ENCODE data around the gene ZNF592.

ZNF592 gene

DNA sequence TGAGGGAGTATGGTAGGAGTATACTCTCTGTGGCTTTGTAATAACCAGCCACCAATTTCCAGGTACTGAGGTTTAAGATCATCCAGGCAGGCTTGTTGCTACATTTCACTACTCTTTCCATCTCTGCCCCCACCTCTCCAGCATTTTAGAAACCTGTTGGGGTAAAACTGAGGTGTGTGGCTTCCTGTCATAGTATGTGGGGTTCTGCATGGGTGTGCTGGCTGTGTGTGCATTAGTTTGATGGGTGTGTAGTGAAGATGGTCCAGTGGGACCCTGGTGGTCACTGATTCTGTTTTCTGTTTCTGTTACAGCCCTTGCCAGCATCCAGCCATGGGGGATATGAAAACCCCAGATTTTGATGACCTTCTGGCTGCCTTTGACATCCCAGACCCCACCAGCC lies 34.0 kb downstream of the ZNF592 start:
- DNase-seq, result no peak

DNA sequence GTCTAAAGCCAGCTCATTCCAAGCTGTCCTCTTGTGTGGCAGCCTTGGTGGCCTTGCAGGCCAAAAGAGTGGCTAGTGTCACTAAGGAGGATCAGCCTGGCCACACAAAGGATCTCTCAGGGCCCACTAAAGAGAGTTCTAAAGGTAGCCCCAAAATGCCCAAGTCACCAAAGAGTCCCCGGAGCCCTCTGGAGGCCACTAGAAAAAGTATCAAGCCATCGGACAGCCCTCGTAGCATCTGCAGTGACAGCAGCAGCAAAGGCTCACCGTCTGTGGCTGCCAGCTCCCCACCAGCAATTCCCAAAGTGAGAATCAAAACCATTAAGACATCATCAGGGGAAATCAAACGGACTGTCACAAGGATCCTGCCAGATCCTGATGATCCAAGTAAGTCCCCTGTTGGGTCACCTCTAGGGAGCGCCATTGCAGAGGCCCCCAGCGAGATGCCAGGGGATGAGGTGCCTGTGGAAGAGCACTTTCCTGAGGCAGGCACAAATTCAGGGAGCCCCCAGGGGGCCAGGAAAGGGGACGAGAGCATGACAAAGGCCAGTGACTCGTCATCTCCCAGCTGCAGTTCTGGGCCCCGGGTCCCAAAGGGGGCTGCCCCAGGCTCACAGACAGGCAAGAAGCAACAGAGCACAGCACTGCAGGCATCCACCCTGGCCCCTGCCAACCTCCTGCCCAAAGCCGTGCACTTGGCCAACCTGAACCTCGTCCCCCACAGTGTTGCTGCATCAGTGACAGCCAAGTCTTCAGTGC lies 35.3 kb downstream of the ZNF592 start:
- no peak for DNase-seq

DNA sequence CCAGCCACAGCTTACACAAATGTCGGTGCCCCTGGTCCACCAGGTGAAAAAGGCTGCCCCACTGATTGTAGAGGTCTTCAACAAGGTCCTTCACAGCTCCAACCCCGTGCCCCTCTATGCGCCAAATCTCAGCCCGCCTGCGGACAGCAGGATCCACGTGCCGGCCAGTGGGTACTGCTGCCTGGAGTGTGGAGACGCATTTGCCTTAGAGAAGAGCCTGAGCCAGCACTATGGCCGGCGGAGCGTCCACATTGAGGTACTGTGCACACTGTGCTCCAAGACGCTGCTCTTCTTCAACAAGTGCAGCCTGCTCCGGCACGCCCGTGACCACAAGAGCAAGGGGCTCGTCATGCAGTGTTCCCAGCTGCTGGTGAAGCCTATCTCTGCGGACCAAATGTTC lies 35.9 kb downstream of the ZNF592 start:
- no peak for DNase-seq

DNA sequence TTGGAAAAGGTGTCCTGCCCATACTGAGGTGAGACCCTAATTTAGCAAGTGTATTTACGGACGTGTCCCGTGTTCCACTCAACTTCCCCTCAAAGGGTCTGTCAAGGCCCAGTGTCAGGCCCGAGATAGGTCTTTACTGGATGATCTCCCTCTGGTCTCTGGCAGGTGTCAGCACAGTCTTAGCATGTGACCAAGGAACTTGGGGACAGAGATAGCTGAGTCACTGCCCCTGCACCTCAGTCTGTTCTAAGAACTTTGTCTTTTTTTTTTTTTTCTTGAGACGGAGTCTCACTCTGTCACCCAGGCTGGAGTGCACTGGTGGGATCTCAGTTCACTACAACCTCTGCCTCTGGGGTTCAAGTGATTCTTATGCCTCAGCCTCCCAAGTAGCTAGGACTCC lies 36.7 kb downstream of the ZNF592 start:
- no peak for DNase-seq

DNA sequence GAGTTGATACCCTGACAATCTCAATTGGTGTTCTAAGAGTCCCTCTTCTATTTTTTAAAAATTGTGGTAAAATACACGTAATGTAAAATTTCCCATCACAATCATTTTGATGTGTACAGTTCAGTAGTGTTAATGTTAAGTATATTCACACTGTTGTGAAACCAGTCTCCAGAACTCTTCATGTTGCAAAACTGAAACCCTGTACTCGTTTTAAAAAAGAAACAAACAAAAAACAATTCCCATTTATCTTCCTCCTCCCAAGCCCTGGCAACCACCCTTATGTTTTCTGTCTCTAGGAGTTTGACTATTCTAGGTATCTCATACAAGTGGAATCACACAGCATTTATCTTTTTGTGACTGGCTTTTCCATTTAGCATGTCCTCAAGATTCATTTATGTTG lies 40.1 kb downstream of the ZNF592 start:
- DNase-seq, result no peak

DNA sequence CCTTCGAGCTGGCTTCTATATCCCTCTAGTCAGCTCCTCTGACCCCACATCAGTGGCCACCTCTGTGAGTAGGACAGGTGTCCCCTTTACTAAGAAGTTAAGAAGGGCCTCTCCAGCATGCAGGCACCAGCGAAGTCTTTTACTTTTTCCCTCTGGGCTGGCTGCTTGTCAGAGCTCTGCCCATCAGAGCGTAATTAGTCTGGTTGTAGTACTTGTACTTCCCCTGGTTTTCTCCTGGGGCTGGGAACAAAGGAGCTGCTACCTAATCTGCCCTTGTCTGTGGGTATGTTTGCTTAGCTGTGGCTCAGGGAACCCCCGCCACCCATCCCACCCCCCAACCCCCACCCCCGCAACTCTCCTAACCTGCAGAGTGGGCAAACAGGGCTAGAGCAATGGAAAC lies 41.4 kb downstream of the ZNF592 start:
- no peak for DNase-seq

DNA sequence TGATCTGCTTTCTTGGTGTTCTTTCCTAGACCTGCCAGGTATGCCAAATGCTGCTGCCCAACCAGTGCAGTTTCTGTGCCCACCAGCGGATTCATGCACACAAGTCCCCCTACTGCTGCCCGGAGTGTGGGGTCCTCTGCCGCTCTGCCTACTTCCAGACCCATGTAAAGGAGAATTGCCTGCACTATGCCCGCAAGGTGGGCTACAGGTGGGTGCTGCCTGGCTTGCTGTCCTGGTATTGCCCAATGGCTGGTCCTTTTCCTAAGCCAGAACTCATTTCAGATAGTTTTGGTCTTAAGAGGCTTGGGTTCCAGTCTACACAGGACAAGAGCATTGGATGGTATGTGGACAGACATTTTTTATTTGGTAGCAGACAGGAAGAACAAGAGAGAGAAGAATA lies 42.3 kb downstream of the ZNF592 start:
- DNase-seq, result no peak

DNA sequence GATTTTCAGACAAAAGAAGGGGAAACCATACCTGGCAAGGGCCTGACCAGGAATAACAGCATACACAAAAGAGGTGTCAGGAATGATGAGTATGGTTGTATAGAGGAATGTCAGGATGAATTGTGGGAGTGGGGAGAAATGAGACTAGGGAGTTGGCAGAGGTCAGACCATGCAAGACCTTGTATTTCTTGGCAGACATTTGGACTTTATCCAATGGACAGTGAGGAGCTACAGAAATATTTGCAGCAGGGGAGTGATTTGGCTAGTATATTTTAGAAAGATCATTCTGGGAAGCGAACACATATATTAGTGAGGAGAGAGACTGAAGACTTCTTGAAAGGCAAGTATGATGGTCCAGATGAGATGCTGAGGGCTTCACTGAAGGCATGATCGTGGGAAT lies 43.4 kb downstream of the ZNF592 start:
- DNase-seq, result no peak

DNA sequence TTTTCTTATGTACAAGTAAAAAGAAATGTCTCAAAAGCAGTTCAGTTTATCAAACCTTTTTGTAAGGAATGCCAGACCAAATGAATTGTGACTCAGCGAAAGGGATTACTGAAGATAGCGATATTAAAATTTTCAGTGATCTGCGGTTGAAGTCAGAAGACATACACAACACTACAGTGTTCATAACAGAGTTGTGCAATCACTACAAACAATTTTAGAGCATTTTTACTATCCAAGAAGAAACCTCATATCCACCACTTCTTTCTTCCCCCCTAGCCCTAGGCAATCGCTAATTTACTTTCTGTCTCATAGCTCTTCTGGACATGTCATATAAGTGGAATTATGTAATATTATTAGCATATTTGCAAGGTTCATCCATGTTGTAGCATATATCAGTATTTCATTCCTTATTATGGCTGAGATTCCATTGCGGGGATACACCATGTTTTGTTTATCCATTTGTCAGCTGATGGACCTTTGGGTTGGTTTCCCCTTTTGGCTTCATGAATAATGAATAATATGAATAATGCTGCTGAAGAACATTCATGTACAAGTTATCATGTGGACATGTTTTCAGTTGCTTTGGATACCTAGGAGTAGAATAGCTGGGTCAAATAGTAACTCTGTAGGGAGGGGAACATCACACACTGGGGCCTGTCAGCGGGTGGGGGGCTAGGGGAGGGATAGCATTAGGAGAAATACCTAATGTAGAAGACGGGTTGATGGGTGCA lies 45.2 kb downstream of the ZNF592 start:
- DNase-seq, result no peak

DNA sequence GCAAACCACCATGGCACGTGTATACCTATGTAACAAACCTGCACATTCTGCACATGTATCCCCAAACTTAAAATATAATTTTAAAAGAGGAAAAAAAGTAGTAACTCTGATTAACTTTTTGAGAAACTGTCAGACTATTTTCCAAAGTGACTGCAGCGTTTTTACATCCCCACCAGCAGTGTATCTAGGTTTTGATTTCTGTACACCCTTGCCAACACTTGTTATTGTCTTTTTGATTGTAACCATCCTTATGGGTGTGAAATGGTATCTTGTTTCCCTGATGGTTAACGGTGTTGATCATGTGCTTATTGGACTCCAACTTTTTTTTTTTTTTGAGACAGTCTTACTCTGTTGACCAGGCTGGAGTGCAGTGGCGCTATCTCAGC lies 45.8 kb downstream of the ZNF592 start:
- DNase-seq, result no peak

DNA sequence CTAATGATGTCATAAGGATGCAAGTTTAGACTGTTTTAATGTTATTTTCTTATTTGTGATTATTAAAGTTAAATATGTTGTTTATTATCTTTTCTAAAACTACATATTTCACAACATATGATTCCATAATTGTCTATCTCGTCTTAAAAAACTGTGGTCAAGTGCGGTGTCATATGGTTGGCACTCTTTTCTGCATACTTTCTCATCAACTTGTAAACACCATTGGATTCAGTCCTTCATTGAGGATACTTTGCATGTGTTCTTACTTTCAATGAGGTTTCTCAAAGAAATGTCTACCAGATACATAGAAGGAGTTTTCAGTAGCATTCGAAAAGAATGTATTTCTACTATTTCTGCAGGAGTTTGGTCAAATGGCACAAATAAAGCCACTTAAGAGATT lies 46.8 kb downstream of the ZNF592 start:
- DNase-seq, result no peak

DNA sequence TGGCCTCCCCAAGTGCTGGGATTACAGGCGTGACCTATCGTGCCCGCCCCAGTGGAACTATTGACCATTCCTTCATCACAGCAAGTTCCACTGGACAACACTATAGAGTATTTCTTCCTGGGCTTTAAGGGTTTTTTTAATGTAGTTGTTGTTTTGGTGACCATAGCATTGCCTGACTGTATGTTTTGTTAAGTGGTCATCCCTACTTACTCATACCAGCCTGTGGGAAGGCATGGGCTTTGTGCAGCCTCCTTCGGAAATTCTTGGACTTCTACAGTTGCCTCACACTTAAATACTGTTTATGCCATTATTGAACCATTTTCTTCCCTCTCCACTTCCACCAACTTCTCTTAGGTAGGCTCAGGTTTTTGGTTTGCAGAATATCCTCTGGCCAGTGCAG lies 48.8 kb downstream of the ZNF592 start:
- DNase-seq, result no peak

DNA sequence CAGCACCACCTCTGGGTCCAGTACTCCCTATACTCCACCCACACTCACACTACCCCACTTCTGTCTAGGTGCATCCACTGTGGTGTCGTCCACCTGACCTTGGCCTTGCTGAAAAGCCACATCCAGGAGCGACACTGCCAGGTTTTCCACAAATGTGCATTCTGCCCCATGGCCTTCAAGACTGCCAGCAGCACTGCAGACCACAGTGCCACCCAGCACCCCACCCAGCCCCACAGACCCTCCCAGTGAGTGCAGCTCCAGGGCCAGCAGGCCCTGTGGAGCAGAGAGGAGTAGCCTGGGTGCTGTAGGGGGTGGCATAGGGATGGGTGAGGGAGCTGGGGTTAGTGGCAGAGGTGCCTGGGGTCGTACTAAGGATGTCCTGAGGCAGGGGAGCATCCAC lies 49.4 kb downstream of the ZNF592 start:
- DNase-seq, result no peak

DNA sequence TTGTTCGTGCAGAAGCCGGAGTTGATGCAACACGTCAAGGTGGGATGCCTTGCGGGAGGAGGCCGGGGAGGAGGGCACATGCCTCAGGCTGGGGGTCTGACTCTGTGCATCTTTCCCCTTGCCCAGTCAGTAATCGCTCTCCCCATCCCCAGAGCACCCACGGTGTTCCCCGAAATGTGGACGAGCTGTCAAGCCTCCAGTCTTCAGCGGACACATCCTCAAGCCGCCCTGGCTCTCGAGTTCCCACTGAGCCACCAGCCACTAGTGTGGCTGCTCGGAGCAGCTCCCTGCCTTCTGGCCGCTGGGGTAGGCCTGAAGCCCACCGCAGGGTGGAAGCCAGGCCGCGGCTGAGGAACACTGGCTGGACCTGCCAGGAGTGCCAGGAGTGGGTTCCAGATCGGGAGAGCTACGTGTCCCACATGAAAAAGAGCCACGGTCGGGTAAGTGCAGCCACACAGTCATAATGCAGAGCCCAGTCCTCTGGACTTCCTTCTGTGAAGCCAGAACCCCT lies 50.1 kb downstream of the ZNF592 start:
- DNase-seq, result no peak

DNA sequence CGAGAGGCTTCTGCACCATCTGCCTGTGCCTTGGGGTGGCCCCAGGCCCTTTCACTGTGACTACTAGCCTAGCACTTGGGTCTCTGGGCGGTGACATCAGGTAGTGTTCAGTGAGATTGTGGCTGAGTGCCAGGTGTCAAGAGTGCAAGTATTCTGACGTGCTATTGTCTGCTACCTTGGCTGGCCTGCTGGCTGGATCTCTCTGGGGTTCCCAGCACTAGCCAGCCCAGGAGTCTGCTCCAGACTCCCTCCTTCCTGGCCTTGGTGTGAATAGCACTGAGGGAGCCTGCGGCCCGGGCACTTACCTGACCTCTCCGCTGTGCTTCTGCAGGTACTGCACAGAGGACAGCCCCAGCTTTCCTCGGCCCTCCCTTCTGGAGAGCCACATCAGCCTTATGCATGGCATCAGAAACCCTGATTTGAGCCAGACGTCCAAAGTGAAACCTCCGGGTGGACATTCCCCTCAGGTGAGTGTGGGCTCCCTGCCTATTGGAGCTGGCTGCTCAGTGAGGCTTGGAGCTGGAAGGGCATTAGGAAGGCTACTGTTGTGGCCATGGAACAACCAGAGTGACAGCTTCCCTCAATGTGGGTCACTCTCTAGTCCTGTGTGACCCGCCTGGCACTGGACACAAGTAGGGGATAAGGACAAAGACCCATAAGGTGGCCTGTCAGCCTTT lies 51.3 kb downstream of the ZNF592 start:
- no peak for DNase-seq

DNA sequence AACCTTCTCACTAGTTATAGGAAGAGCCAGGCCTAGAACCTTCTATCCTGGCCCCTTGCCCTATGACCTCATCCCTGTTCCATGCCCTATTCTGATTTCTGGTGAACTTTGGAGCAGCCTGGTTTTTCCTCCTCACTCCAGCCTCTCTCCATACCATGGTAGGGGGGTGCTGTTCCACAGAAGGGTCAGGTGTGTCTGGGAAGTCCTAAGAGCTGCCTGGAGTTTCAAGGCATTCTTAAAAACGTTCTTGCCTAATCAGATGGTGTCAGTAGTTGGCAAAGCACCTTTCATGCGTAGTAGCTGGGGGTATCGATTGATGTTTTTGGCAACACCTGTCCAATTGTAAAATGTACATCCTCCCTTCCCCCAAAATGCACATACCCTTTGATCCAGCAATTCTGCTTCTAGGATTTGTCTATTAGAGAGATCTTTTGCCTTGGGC lies 52.0 kb downstream of the ZNF592 start:
- no peak for DNase-seq

DNA sequence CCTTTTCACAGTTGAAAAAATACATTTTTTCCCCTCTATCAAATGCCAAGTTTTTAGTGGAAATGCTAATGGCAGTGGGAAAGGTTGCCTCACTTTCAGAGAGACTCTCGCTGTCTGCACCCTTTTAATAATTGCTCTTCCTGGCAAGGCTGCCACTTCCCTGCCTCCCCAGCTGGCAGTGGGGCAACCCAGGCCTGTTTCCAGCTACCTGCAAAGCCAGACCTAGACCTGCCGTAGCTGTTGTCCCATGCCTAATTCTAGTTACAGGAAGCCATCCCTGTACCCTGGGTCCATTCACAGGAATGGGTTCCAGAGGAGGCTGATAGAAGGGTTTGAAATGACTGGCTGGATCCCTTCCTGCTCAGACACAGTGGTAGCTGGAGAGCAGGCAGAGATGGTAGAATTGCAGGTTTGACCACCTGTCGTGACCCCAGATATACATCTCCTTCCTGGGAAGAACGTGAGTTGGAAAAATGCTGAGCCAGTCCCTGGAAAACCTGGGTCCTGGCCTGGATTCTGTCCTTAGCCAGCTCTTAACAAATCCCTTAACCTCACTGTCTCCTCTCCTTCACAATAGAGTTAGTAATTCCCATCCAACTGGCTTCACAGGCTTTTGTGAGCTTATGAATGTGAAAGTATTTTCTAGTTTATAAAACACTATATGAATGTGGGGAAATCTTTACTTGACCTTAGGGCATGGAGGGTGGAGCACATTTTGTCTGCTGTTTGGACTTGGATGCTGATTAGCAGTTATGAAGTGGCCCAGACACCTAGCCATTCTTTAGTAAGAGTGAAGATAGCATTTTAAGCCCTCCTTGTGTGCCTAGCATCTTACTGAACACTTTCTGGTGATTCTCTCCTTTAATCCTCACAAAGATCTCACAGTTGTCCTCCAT lies 55.9 kb downstream of the ZNF592 start:
- no peak for DNase-seq

DNA sequence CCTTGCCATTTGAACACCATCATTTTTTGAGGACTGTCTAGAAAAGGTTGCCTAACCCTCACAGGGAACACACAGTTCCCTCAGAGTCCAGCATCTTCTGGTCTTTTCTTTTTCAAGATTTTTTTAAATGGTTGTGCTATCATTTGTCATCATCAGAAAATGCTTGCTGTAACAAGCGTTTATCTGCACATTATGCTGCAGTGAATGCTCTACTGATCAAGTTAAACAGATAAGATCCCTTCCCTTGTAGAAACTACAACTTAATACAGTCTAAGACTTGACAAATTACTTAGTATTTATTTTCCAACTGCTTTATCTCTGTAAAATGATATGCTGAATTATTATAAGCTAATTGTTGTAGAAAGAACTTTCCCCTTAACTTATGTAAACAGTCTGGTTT lies 56.8 kb downstream of the ZNF592 start:
- no peak for DNase-seq

DNA sequence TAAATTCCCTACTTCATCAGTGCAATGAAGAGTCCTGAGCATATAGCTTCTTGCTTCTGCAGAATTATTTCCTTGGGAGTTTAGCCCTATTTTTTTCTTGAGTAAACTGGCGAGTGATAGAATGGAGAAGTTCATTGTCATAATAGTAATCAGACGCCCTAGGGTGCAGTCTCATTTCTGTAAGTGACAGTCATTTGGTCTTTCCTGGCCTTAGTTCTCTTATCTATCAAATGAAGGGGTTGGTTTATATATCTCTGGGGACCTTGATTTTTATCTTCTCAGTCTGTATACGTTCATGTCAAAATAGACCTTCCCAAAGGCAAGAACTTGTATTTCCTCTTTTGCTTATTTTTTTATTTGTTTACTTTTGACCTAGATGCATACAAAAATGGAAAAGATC lies 58.8 kb downstream of the ZNF592 start:
- no peak for DNase-seq

DNA sequence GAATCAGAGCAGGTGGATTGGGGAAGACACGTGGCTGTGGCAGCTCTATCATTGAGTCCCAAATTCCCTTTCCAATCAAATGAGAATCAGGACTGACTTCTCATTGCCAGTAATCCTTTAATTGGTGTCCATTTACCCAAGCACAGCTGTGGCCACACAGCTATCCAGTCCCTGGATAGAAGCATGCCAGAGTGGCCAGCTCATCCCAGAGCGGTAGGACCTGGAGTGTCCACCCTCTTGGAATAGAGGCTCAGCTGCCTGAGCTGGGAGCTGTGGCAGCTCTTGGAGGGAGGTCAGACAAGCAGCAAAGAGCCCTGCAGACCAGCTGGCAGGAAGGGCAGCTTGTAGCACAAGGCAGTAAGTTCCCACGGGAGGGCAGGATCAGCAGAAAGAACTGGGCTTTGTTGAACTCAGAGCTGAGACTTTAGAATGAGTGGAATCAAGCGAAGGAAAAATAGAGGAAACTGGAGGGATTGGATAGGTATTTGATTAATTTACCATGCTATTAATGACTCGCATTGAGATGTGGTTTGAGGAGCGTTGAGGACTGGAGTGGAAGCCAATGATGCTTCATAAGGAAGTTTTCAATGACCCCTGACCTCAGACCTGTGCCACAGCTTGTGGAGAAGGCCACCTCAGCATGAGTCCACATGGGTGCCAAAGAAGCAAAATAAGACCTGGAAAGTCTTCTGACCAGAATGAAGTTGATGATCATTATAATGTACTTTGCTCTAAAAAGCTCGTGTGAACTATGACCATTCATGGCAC lies 61.9 kb downstream of the ZNF592 start:
- DNase-seq, result no peak

DNA sequence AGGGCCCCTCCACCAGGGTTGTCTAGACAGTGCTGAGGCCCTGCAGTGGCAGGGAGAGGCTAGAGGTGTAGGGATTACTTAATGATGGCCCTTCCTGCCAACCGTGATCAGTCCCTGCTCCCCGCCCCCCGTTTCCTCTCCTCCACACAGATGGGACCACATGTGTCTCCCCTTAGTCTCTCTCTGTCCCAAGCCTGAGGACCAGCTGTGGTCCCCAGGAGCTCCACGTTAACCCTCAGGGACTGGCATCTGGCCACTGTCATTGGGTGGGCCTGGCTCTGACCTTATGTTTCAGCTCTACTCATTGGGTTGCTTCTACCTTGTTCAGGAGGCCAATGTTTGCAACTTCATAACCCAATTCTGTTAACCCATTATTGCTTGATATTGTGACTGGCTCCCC lies 62.8 kb downstream of the ZNF592 start:
- no peak for DNase-seq

DNA sequence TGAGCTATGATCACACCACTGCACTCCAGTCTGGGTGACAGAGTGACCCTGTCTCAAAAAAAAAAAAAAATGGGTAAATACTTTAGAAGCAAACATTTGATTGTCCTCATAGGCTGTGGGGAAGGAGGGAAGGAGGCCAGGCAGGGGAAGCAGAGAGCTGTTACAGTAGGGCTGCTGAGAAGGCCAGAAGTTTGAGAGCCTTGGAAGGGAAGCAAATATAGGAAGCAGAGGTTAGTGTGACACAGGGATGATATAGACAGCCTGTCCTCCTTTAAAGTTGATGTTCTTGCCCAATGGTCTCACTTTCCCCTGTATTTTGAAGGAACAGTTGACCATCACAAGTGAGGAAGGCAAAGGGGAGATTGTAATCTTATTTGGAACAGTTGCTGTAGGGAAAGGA lies 63.4 kb downstream of the ZNF592 start:
- no peak for DNase-seq
